ENCODE measurements around the gene SLC35A1.

SLC35A1 gene

DNA sequence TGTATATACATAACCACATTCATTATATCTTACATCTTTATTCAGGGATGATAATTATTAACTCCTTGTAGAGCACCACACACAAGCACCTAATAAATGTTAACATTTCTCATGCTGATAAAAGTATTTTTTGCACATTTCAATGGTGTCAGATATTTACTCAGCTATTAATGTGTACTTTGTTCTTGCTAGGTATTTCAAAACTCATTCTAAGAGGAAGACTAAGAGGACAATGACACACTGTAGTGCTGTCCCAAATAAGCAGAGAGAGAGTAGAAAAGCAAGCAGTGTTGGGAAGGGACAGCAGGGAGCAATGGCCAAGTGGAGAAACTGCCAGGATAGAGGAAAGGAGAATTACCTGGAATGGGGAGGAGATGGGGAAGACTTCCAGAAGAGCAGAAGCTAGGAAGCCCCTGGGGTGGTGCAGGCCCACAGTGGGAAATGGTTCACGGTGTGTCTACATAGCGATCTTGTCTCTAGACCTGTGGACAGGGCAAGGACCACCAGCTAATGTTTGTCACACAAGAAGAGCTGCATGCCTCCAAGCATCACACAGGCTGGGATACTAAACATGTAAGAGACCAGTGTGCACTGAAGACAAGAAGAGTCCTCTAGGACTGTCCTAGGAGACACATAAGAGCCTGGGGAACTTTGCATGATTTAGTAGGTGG is 61.7 kb downstream of the SLC35A1 start:
- DNase-seq = no peak

GRCh38 chr6:87538510-87539260 is 65.9 kb downstream of the SLC35A1 start:
- no peak for DNase-seq

GRCh38 chr6:87539554-87539953 is 66.8 kb downstream of the SLC35A1 start:
- DNase-seq = no peak

DNA sequence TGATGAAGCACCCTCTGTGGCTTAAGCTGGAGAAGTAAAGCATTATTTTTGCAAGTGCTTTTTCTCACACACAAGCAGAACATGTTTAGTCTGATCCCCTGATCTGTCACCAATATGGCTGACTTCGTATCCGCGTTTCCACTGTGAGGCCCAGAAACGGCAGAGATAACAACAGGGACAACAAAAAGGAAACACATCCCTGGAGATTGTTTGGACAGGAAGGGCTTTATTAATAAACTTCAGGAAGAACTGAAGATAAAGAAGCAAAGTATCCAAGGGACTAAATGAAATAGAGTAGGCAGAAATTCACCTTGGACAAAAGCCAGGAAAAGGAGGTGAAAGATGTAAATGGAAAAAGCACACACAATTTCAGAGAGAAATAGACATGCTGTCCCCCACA is 67.8 kb downstream of the SLC35A1 start:
- no peak for DNase-seq

DNA sequence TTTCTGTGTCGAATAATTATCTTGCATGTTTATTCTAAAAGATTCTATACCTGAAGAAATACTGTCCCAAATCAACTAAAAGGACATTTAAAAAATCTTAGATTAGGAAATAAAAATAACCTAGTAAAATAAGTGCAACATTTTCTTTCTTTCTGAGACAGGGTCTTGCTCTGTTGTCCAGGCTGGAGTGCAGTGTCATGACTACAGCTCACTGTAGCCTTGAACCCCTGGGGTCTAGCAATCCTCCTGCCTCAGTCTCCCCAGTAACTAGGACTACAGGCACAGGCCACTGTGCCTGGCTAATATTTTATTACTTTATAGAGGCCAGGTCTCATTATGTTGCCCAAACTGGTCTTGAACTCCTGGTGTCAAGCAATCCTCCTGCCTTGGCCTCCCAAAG is 68.3 kb downstream of the SLC35A1 start:
- no peak for DNase-seq

- no peak for DNase-seq
Observed at GRCh38 chr6:87541744-87542143, 69.0 kb downstream of the SLC35A1 start.

GRCh38 chr6:87543696-87544473 is 71.1 kb downstream of the SLC35A1 start:
- DNase-seq = no peak

- DNase-seq = no peak
Observed at GRCh38 chr6:87544474-87544735, 71.6 kb downstream of the SLC35A1 start.

DNA sequence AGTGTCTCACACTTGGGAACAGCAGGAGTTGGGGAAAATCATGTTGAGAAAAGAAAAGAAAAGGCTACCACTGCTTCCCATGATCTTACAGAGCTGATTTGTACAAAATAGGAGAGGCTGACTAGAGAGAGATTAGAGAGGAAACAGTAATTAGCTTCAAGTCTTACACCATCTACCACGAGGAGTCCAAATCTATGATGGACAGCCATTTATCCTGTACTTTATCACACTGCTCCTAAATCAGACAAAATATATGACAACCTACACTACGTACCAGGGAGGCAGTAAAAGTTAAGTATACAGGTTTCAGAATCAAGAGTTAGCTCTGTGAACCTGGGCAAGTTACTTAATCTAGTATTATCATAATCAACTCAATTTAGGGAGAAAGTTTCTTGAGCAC is 79.0 kb downstream of the SLC35A1 start:
- no peak for DNase-seq

DNA sequence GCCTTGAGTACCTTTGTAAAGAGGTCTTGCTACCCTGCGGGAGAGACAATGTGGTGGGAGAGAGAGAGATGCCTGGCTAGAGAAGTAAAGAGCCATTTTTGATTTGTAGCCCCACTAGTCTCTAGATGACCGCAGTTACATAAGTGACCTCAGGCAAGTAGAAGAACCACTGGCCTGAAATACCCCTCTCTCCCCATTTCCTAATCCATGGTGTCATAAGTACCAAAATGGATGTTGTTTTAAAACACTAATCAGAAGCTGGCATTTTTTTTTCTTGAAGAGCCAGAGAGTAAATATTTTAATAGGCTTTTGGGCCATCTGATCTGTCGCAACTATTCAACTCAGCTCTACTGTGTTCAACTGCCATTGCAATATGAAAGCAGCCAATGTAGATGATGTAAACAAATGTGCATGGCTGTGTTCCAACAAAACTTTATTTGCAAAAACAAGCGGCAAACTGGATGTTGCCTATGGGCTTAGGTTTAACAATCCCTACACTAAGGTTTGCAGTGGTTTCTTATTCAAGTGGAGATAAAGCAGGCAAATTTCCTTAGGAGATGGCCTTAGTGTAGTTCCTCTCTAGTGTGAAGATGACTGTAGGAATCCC is 80.5 kb downstream of the SLC35A1 start:
- DNase-seq = no peak

DNA sequence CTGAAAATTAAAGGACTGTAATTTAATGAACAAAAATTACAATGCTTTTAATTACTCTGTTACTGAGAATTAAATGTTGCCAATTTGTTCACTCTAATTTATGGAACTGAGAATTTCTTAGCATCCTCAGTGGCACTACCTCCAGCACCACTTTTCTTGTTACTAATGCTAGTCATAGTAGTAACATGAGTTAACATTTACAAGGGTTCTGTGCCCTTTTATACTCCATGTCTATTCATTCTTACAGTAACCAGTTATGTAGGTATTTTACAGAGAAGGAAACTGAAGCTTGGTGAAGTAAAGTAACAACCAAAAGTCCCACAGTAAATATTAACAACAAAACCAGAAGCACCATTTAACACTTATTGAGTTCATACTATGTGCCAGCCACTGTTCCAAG is 82.7 kb downstream of the SLC35A1 start:
- DNase-seq = no peak

GRCh38 chr6:87558446-87558845 is 85.7 kb downstream of the SLC35A1 start:
- DNase-seq = no peak

DNA sequence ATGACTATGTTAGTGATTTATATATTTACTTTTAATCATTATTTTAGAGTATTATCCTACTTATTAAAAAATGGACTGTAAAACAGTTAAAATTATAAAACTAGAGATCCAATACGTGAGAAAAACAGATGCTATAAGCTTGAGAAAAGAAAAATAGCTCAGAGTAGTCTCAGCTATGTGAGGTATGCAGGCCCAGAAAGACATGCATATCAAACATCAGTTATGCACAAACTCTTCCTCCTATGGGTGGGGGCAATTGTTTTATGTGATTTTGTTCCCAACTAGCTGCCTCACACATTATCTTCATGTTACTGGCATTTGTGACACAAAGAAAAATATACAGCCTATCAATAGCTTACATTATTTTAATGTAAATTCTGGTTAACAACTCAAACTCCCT is 88.2 kb downstream of the SLC35A1 start:
- no peak for DNase-seq
